Ascending aorta (tissue), 2 donors: ENCODE data around the gene SMIM35. TPM values are rescaled to one million over a fixed set of nuclear protein-coding genes. Genes with fewer than 3 reads are reported as not detected.

Experiments
- DNase-seq, 2 donors: peaks; one replicate each; pipeline ENCODE4 v3.0.0-alpha.2; 2019; ENCODE audit warnings: low spot score in 2 of 2
- H3K27ac ChIP-seq, 2 donors: fragments of 200-600 bp; sonication (generic); one replicate each; pipeline ENCODE4 v1.5.1; 2016 to 2017; ENCODE audit warnings: mild to moderate bottlenecking in 1 of 2
- H3K27me3 ChIP-seq: fragments of 200-600 bp; sonication (generic); one replicate; pipeline ENCODE4 v1.5.1; 2017
- H3K36me3 ChIP-seq, 2 donors: fragments of 200-600 bp; sonication (generic); one replicate each; pipeline ENCODE4 v1.5.1; 2016
- H3K4me1 ChIP-seq, 2 donors: fragments of 200-600 bp; sonication (generic); one replicate each; pipeline ENCODE4 v1.5.1; 2016 to 2017; ENCODE audit warnings: mild to moderate bottlenecking in 1 of 2
- H3K4me3 ChIP-seq, 2 donors: fragments of 200-600 bp; sonication (generic); one replicate each; pipeline ENCODE4 v1.5.1; 2016 to 2017; ENCODE audit warnings: mild to moderate bottlenecking in 1 of 2
- H3K9me3 ChIP-seq, 2 donors: fragments of 200-600 bp; sonication (generic); one replicate each; pipeline ENCODE4 v1.5.1; 2016
- CTCF ChIP-seq, 3 experiments: fragments of 200-600 bp in 2 of 3; fragments of 450-650 bp in 1 of 3; sonication (generic) in 2 of 3; IDR thresholded peaks; one replicate each; pipeline ENCODE4 v1.5.1; 2016 to 2019; ENCODE audit warnings: antibody characterized with exemption in 3 of 3, mild to moderate bottlenecking in 1 of 3, moderate library complexity in 1 of 3
- intact Hi-C: fragments of 100-400 bp; cut with DNase I; formaldehyde crosslinking; loops from one replicate; pipeline ENCODE4 v1.15.1; 2023
- total RNA-seq: library from RNA; depleted of rRNA; stranded (reverse); fragments of >200 nt; gene quantifications from one replicate; pipeline ENCODE4 v1.1.0, GENCODE V29; 2016

The SMIM35 gene
- total RNA-seq, 1 donor from 2014 or later, result not detected

GRCh38 chr11:118124929-118125535, 38.3 kb upstream of the SMIM35 start:
- Histone ChIP-seq H3K27me3 (no peaks in the 10 kb centered on the region), H3K9me3 (no peaks in the 10 kb centered on the region), H3K36me3 (no peaks in the 10 kb centered on the region), H3K27ac (no peak overlapping the region), H3K4me1 (no peaks in the 10 kb centered on the region), H3K4me3 (no peak overlapping the region)
- TF ChIP-seq CTCF (IDR thresholded peaks at IDR 0.05), result no peak
- no peak for DNase-seq
- intact Hi-C loops, result no loop called here

GRCh38 chr11:118120793-118121192, 34.0 kb upstream of the SMIM35 start:
- no peak overlapping the region for H3K27ac ChIP-seq
- intact Hi-C loops, result no loop called here
- TF ChIP-seq CTCF (IDR thresholded peaks at IDR 0.05), result no peak

GRCh38 chr11:118117790-118118601, 31.2 kb upstream of the SMIM35 start:
- no peaks in the 10 kb centered on the region for H3K36me3 ChIP-seq
- TF ChIP-seq CTCF (IDR thresholded peaks at IDR 0.05), result no peak
- intact Hi-C loops, result no loop called here
- H3K27me3 ChIP-seq, result no peaks in the 10 kb centered on the region
- H3K9me3 ChIP-seq, result no peaks in the 10 kb centered on the region
- H3K4me1 ChIP-seq, result no peaks in the 10 kb centered on the region
- no peak for DNase-seq
- H3K27ac ChIP-seq, result no peak overlapping the region
- no peak overlapping the region for H3K4me3 ChIP-seq

More at GRCh38 chr11:118120793-118121192, 34.0 kb upstream of the SMIM35 start:
- no peaks in the 10 kb centered on the region for H3K9me3 ChIP-seq
- H3K27me3 ChIP-seq, result no peaks in the 10 kb centered on the region
- H3K36me3 ChIP-seq, result no peaks in the 10 kb centered on the region
- H3K4me3 ChIP-seq, result no peak overlapping the region
- H3K4me1 ChIP-seq, result no peaks in the 10 kb centered on the region
- DNase-seq, result no peak

- Histone ChIP-seq H3K4me1 (no peaks in the 10 kb centered on the region), H3K36me3 (no peaks in the 10 kb centered on the region), H3K9me3 (no peaks in the 10 kb centered on the region), H3K4me3 (no peak overlapping the region), H3K27me3 (no peaks in the 10 kb centered on the region), H3K27ac (no peak overlapping the region)
- DNase-seq, result no peak
- no peak for TF ChIP-seq CTCF (IDR thresholded peaks at IDR 0.05)
- intact Hi-C loops, result no loop called here
These were observed 28.3 kb upstream of the SMIM35 start for GRCh38 chr11:118115048-118115447.

GRCh38 chr11:118114266-118114665, 27.5 kb upstream of the SMIM35 start:
- H3K4me1 ChIP-seq, result no peaks in the 10 kb centered on the region
- no peak overlapping the region for H3K4me3 ChIP-seq
- H3K27me3 ChIP-seq, result no peaks in the 10 kb centered on the region
- no peak for DNase-seq
- intact Hi-C loops, result no loop called here
- H3K36me3 ChIP-seq, result no peaks in the 10 kb centered on the region
- no peaks in the 10 kb centered on the region for H3K9me3 ChIP-seq
- no peak for TF ChIP-seq CTCF (IDR thresholded peaks at IDR 0.05)
- H3K27ac ChIP-seq, result no peak overlapping the region
